Activated naive CD4-positive, alpha-beta T cell (primary cell): Measurements from ENCODE around the gene INO80E.

ENCODE experiments used
- DNase-seq, 4 experiments: peaks; one replicate each; lab custom pipeline; 2025; lab: John Stamatoyannopoulos, UW

The INO80E gene

GRCh38 chr16:29993191-29993902 lies 2.7 kb upstream of the INO80E start:
- DNase-seq = no peak

DNA sequence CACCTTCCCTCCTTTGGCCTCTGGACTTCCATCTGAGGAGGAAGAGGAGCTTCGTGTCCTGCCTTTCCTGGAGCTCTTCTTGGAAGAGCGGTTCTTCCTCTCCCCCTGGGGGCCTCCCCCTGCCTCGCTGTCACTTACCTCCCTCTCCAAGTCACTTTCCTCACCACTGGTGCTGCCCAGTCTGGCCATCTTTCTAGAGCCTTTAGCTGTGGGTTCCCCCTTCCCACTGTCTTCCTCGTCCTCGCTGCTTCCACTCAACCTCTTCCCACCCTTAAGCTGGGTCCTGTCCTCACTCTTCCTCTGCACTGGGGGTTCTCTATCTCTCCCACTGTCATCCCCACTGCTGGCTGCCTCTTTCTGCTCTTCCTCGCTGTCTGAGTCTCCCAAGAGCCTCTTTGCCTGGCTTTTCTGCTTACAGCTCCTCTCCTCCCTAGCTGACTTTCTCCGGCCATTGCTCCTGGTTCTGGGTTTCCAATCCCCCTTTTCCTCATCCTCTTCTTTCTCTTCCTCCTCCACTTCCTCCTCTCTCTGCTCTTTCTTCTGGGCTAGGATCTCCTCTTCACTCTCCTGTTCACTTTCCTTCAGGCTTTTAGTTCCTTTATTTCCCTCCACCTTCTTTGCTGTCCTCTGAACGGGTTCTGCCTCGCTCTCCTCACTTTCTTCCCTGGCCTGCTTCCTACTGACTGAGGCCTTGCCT lies 2.0 kb upstream of the INO80E start:
- no peak for DNase-seq

DNA sequence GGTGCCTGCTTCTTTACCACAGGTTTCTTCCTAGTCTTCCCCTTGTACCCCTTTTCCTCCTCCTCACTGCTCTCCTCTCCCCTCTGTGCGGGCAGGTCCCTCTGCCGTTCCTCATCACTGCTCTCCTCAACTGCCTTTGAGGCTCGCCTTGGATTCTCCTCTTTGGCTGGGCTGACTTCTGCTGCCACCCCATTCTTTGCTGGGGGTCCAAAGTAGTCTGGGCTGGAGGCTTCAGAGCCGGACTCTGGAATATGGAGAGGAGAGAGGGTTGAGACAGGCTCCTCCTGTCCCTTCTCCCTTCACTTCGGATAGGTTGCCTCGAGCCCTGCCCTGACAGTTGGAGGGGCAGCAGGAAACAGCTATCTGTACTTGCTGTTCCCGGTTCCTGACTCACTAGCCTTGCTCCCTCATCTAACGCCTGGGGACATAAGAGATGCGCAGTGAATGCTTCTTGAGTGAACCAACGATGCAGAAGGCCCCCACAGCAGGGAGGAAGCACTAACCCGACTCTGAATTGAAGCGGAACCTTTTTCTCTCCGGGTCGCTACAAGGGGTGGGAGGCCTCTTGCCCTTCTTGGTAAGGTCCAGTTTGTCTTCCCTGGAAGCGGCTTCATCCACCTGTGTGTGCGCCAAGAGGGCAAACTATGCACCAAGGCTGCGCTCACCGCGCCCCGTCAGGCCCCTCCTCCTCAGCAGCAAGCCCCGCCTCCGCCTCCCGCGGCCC lies 1.3 kb upstream of the INO80E start:
- no peak for DNase-seq

DNA sequence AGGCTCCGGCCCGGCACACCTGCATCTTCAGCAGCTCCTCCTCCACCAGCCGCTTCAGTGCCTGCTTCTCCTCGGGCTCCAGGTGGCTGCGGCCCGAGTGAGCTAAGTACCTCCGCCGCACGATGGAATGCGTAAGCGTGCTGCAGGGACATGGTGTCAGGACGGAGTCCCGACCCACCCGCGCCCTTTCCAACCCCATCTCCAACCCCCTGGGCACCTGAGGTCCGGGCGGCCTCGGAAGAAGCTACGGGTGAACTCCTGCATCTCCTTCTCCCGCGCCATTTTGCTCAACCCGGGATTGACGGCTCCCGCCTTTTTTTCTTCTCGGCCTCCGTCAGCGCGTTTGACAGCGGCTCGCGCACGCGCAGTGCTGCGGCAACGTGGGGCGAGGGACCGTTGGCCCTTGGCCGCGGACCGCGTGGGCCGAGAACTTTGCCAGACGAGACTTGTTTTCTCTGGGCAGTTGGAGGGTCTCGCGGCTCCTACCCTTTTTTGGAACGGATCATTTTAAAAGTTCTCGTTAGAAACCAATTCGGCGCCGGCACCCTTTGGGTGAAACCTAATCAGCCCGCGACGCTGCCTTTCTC lies 624 bp upstream of the INO80E start, which contains the start of gene HIRIP3:
Gene HIRIP3 (minus strand): TSS at position 294 of the 587 bp plus-strand sequence. CDS start 12 bp downstream, at position 282.
- peak; percentile 65 to 80 (median 74) for DNase-seq

GRCh38 chr16:29996766-29997250 lies 767 bp downstream of the INO80E start:
- DNase-seq = no peak

- DNase-seq = no peak
These were observed 3.6 kb downstream of the INO80E start for GRCh38 chr16:29999605-30000004.

GRCh38 chr16:30000735-30001631 lies 4.9 kb downstream of the INO80E start:
- DNase-seq = no peak

DNA sequence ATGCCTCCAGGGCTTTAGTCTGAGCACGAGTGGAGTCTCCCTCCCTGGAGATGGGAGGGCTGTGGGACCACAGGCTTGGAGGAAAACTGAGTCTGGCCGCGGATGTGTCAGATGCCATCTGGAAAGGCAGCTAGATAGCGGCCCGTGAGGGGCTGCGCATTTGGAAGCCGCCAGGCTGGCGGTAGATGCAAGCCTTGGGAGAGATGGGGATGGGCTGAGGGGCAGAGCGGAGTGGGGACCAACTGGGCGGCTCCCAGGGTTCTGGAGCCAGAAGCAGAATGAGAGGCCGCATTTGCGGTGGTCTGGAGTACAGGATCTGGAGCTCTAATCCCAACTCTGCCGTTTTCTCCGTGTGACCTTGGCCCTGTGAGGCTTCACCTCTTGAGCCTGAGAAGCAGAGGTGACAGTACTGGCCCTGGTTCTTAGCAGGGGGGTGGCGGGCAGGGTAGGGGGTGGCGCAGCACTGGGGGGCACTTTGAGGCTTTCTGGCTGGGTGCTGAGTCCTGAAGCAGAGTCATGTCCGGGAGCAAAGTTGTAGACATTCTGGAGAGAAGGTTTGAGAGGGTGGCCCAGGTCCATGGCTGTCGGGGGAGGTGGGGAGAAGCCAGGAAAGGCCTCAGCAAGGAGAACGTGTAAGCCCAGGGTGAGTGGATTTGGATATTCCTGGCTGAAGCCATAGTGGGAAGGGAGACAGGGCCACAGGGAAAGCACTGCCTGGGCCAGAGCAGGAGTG lies 6.7 kb downstream of the INO80E start:
- no peak for DNase-seq

GRCh38 chr16:30003670-30004423 lies 7.8 kb downstream of the INO80E start:
- no peak for DNase-seq

- no peak for DNase-seq
These were observed 8.4 kb downstream of the INO80E start for GRCh38 chr16:30004424-30004776.

DNA sequence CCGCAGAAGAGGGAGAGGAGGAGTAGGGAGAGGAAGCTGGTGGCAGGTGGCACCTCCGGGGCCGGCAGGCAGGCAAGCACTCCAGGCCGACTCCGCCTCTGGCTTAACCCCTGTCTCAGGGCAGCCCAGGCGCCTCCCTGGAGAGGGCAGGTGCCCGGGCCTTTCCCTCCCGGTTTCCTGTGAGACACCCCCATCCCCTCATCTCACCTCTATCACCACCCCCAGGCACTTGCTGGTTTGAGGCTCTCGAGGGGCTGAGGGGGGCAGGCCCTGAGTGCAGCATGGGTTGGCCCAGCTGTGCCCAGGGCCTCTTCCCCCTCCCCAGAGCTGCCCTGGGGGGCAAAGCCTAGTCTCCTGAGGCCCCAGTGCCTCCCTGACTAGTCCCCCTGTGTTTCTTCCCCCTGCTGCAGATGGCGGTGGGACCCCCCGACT lies 8.8 kb downstream of the INO80E start:
- DNase-seq = no peak

- peak in 1 of 4 experiments; percentile 32 for DNase-seq
These were observed 9.5 kb downstream of the INO80E start for GRCh38 chr16:30005341-30006094.

- no peak for DNase-seq
These were observed 10.0 kb downstream of the INO80E start for GRCh38 chr16:30006095-30006473.

- DNase-seq = no peak
These were observed 10.8 kb downstream of the INO80E start for GRCh38 chr16:30006659-30007377.

GRCh38 chr16:30007378-30007895 lies 11.4 kb downstream of the INO80E start:
- no peak for DNase-seq

GRCh38 chr16:30009085-30009862 lies 13.2 kb downstream of the INO80E start:
- DNase-seq = no peak
